Activated CD4-positive, alpha-beta memory T cell treated with anti-CD3 and anti-CD28 coated beads, Interleukin-2, amount 10 ng/mL, durations not matched to agents 7 days and 5 days (primary cell): ENCODE data around the gene ADPRHL1. TPM values are rescaled to one million over a fixed set of nuclear protein-coding genes. Genes with fewer than 3 reads are reported as not detected.

Source experiments
- CTCF ChIA-PET: fragments of 350-600 bp; sonication (Branson Sonifier 250); formaldehyde crosslinking; loops from one replicate; lab custom pipeline; 2021; ENCODE audit warnings: antibody characterized with exemption, inconsistent platforms; lab: Charles Lee
- POLR2A ChIA-PET: fragments of 350-600 bp; sonication (Branson Sonifier 250); formaldehyde crosslinking; loops from one replicate; lab custom pipeline; 2021; ENCODE audit warnings: antibody characterized with exemption; lab: Charles Lee
- DNase-seq: peaks from one replicate; pipeline ENCODE4 v3.0.0-alpha.2; 2020
- H3K27ac Mint-ChIP-seq: one replicate; pipeline ENCODE4 v1.8.0; 2021; ENCODE audit warnings: mild to moderate bottlenecking, mixed read lengths
- H3K27me3 Mint-ChIP-seq: one replicate; pipeline ENCODE4 v1.8.0; 2021; ENCODE audit warnings: mixed read lengths
- H3K36me3 Mint-ChIP-seq: one replicate; pipeline ENCODE4 v1.8.0; 2021; ENCODE audit warnings: low read depth, mixed read lengths
- H3K4me1 Mint-ChIP-seq: one replicate; pipeline ENCODE4 v1.8.0; 2021; ENCODE audit warnings: mixed read lengths
- H3K4me3 Mint-ChIP-seq: one replicate; pipeline ENCODE4 v1.8.0; 2021; ENCODE audit warnings: mild to moderate bottlenecking, mixed read lengths
- H3K9me3 Mint-ChIP-seq: one replicate; pipeline ENCODE4 v1.8.0; 2021; ENCODE audit warnings: mixed read lengths
- total RNA-seq, 2 experiments: library from RNA; stranded (reverse); gene quantifications; one replicate each; pipeline ENCODE4 v1.2.3, GENCODE V29; 2021

ADPRHL1 gene
- total RNA-seq, 2 experiments from 2014 or later, result 0.71 to 0.75 TPM

- no peaks in the 10 kb centered on the region for H3K36me3 Mint-ChIP-seq
- POLR2A ChIA-PET, result no interaction called here
- CTCF ChIA-PET, result interaction anchor here (0.8 kb wide), 1 partner anchor 467 kb away, joined by 4 read pairs; no protein-coding TSS in a partner anchor
Measured at GRCh38 chr13:113410472-113411201, 42.7 kb downstream of the ADPRHL1 start.

GRCh38 chr13:113408562-113408961 is 44.7 kb downstream of the ADPRHL1 start:
- Mint-ChIP-seq H3K9me3 (peaks cover 2% of the 10 kb centered on the region), H3K36me3 (no peaks in the 10 kb centered on the region), H3K27ac (no peak overlapping the region), H3K27me3 (no peaks in the 10 kb centered on the region), H3K4me3 (no peak overlapping the region), H3K4me1 (no peaks in the 10 kb centered on the region)
- POLR2A ChIA-PET, result no interaction called here
- CTCF ChIA-PET, result no interaction called here
- no peak for DNase-seq

More at GRCh38 chr13:113410472-113411201, 42.7 kb downstream of the ADPRHL1 start:
- Mint-ChIP-seq H3K4me1 (no peaks in the 10 kb centered on the region), H3K27me3 (no peaks in the 10 kb centered on the region), H3K27ac (no peak overlapping the region), H3K4me3 (no peak overlapping the region), H3K9me3 (peaks cover 2% of the 10 kb centered on the region)
- DNase-seq, result no peak

- no peaks in the 10 kb centered on the region for H3K36me3 Mint-ChIP-seq
- no peak for DNase-seq
- no peaks in the 10 kb centered on the region for H3K27me3 Mint-ChIP-seq
- no peak overlapping the region for H3K27ac Mint-ChIP-seq
- no peaks in the 10 kb centered on the region for H3K9me3 Mint-ChIP-seq
- ChIA-PET CTCF (no interaction called here), POLR2A (no interaction called here)
- no peaks in the 10 kb centered on the region for H3K4me1 Mint-ChIP-seq
- H3K4me3 Mint-ChIP-seq, result no peak overlapping the region
Measured at GRCh38 chr13:113407531-113408393, 45.5 kb downstream of the ADPRHL1 start.

GRCh38 chr13:113407103-113407530 is 46.2 kb downstream of the ADPRHL1 start:
- DNase-seq, result no peak
- no peak overlapping the region for H3K4me3 Mint-ChIP-seq
- no peaks in the 10 kb centered on the region for H3K9me3 Mint-ChIP-seq
- H3K36me3 Mint-ChIP-seq, result no peaks in the 10 kb centered on the region
- H3K4me1 Mint-ChIP-seq, result no peaks in the 10 kb centered on the region
- no peaks in the 10 kb centered on the region for H3K27me3 Mint-ChIP-seq
- CTCF ChIA-PET, result no interaction called here
- POLR2A ChIA-PET, result no interaction called here
- H3K27ac Mint-ChIP-seq, result no peak overlapping the region

- DNase-seq, result no peak
- H3K36me3 Mint-ChIP-seq, result no peaks in the 10 kb centered on the region
- H3K4me3 Mint-ChIP-seq, result no peak overlapping the region
- ChIA-PET CTCF (no interaction called here), POLR2A (no interaction called here)
- H3K27ac Mint-ChIP-seq, result no peak overlapping the region
- no peaks in the 10 kb centered on the region for H3K9me3 Mint-ChIP-seq
- no peaks in the 10 kb centered on the region for H3K27me3 Mint-ChIP-seq
- H3K4me1 Mint-ChIP-seq, result no peaks in the 10 kb centered on the region
Measured at GRCh38 chr13:113406321-113407102, 46.8 kb downstream of the ADPRHL1 start.

- Mint-ChIP-seq H3K4me3 (no peak overlapping the region), H3K36me3 (no peaks in the 10 kb centered on the region), H3K27ac (no peak overlapping the region), H3K9me3 (no peaks in the 10 kb centered on the region), H3K27me3 (no peaks in the 10 kb centered on the region), H3K4me1 (no peaks in the 10 kb centered on the region)
- DNase-seq, result no peak
- POLR2A ChIA-PET, result no interaction called here
- CTCF ChIA-PET, result no interaction called here
Measured at GRCh38 chr13:113405481-113406300, 47.6 kb downstream of the ADPRHL1 start.

GRCh38 chr13:113404723-113405471 is 48.4 kb downstream of the ADPRHL1 start:
- ChIA-PET CTCF (no interaction called here), POLR2A (no interaction called here)
- Mint-ChIP-seq H3K36me3 (no peaks in the 10 kb centered on the region), H3K27ac (no peak overlapping the region), H3K27me3 (no peaks in the 10 kb centered on the region), H3K4me1 (no peaks in the 10 kb centered on the region), H3K4me3 (no peak overlapping the region), H3K9me3 (no peaks in the 10 kb centered on the region)
- DNase-seq, result no peak

- CTCF ChIA-PET, result no interaction called here
- H3K4me3 Mint-ChIP-seq, result no peak overlapping the region
- no peaks in the 10 kb centered on the region for H3K27me3 Mint-ChIP-seq
- DNase-seq, result no peak
- no peaks in the 10 kb centered on the region for H3K9me3 Mint-ChIP-seq
- no peak overlapping the region for H3K27ac Mint-ChIP-seq
- no peaks in the 10 kb centered on the region for H3K36me3 Mint-ChIP-seq
- no peaks in the 10 kb centered on the region for H3K4me1 Mint-ChIP-seq
- POLR2A ChIA-PET, result no interaction called here
Measured at GRCh38 chr13:113404366-113404722, 48.9 kb downstream of the ADPRHL1 start.

GRCh38 chr13:113403255-113404104 is 49.8 kb downstream of the ADPRHL1 start:
- Mint-ChIP-seq H3K9me3 (no peaks in the 10 kb centered on the region), H3K36me3 (no peaks in the 10 kb centered on the region), H3K27ac (no peak overlapping the region), H3K27me3 (no peaks in the 10 kb centered on the region), H3K4me1 (no peaks in the 10 kb centered on the region), H3K4me3 (no peak overlapping the region)
- POLR2A ChIA-PET, result interaction anchor here (1.0 kb wide), 1 partner anchor 194 kb away, joined by 3 read pairs; the partner anchor contains the start of gene CUL4A
- DNase-seq, result no peak
- CTCF ChIA-PET, result no interaction called here

- no peaks in the 10 kb centered on the region for H3K4me1 Mint-ChIP-seq
- H3K9me3 Mint-ChIP-seq, result no peaks in the 10 kb centered on the region
- POLR2A ChIA-PET, result interaction anchor here (1.0 kb wide), 1 partner anchor 193 kb away, joined by 3 read pairs; the partner anchor contains the start of gene CUL4A
- H3K36me3 Mint-ChIP-seq, result no peaks in the 10 kb centered on the region
- no peak for DNase-seq
- H3K27me3 Mint-ChIP-seq, result no peaks in the 10 kb centered on the region
- no peak overlapping the region for H3K27ac Mint-ChIP-seq
- no peak overlapping the region for H3K4me3 Mint-ChIP-seq
- CTCF ChIA-PET, result no interaction called here
Measured at GRCh38 chr13:113402471-113403254, 50.6 kb downstream of the ADPRHL1 start.
